CD4-positive, alpha-beta memory T cell (primary cell): ENCODE measurements around the gene CTNNA1. TPM values are rescaled to one million over a fixed set of nuclear protein-coding genes. Genes with fewer than 3 reads are reported as not detected.
"Not testable (repeated sequence)": the region's sequence is repeated elsewhere in the genome, so short reads cannot be mapped to it uniquely, and the experiment has no call there.

Experiments
- CTCF ChIA-PET: fragments of 350-600 bp; sonication (Branson Sonifier 250); formaldehyde crosslinking; loops from one replicate; lab custom pipeline; 2021; ENCODE audit warnings: inconsistent platforms; ENCODE audit not compliant: partially characterized antibody; lab: Charles Lee
- POLR2A ChIA-PET: fragments of 350-600 bp; sonication (Branson Sonifier 250); formaldehyde crosslinking; loops from one replicate; lab custom pipeline; 2021; ENCODE audit not compliant: partially characterized antibody; lab: Charles Lee
- DNase-seq, 5 donors: peaks; one replicate each; pipeline versions ENCODE4 v3.0.0 to v3.0.0-alpha.2; 2020 to 2022; ENCODE audit warnings: mixed read lengths in 1 of 5
- H3K27ac ChIP-seq: one replicate; pipeline ENCODE4 v1.7.0; 2013; ENCODE audit warnings: low read depth, low read length
- H3K27me3 ChIP-seq: 2 replicates; pipeline ENCODE4 v1.7.0; 2013; ENCODE audit warnings: mild to moderate bottlenecking, low read length, moderate library complexity; ENCODE audit not compliant: insufficient read depth
- H3K36me3 ChIP-seq: 2 replicates; pipeline ENCODE4 v1.7.0; 2013; ENCODE audit warnings: mild to moderate bottlenecking, low read length, moderate library complexity; ENCODE audit not compliant: insufficient read depth
- H3K4me1 ChIP-seq: 2 replicates; pipeline ENCODE4 v1.7.0; 2013; ENCODE audit warnings: mild to moderate bottlenecking, low read length, moderate library complexity; ENCODE audit not compliant: insufficient read depth
- H3K4me3 ChIP-seq, 2 donors: one replicate each; pipeline ENCODE4 v1.7.0; 2013; ENCODE audit warnings: low read length in 2 of 2, mild to moderate bottlenecking in 1 of 2
- H3K9me3 ChIP-seq, 2 donors: one replicate each; pipeline ENCODE4 v1.7.0; 2013; ENCODE audit warnings: low read length in 2 of 2, control low read depth in 1 of 2; ENCODE audit not compliant: control insufficient read depth in 1 of 2
- H3K27ac Mint-ChIP-seq, 7 donors: one replicate each; pipeline ENCODE4 v1.8.0; 2020 to 2021; ENCODE audit warnings: mixed read lengths in 7 of 7, mild to moderate bottlenecking in 6 of 7, inconsistent platforms in 3 of 7, moderate library complexity in 3 of 7
- H3K27me3 Mint-ChIP-seq, 2 donors: one replicate each; pipeline ENCODE4 v1.8.0; 2020 to 2021; ENCODE audit warnings: mixed read lengths in 2 of 2
- H3K36me3 Mint-ChIP-seq, 2 donors: one replicate each; pipeline ENCODE4 v1.8.0; 2020 to 2021; ENCODE audit warnings: mixed read lengths in 2 of 2, inconsistent platforms in 1 of 2, mild to moderate bottlenecking in 1 of 2
- H3K4me1 Mint-ChIP-seq, 4 donors: one replicate each; pipeline ENCODE4 v1.8.0; 2020 to 2021; ENCODE audit warnings: mixed read lengths in 4 of 4, mild to moderate bottlenecking in 1 of 4
- H3K4me3 Mint-ChIP-seq, 8 donors: one replicate each; pipeline ENCODE4 v1.8.0; 2020 to 2021; ENCODE audit warnings: mixed read lengths in 8 of 8, mild to moderate bottlenecking in 7 of 8, moderate library complexity in 6 of 8, inconsistent platforms in 3 of 8
- H3K9me3 Mint-ChIP-seq, 8 donors: one replicate each; pipeline ENCODE4 v1.8.0; 2020 to 2021; ENCODE audit warnings: mixed read lengths in 8 of 8, mild to moderate bottlenecking in 5 of 8, inconsistent platforms in 3 of 8, moderate library complexity in 1 of 8
- intact Hi-C: fragments of 100-400 bp; cut with micrococcal nuclease; formaldehyde crosslinking; loops from one replicate; pipeline ENCODE4 v1.15.1; 2023
- polyA plus RNA-seq, 2 donors: library from polyadenylated mRNA; unstranded; fragments of 300-500 nt; fragmentation: Illumina TruSeq; gene quantifications; one replicate each; pipeline ENCODE4 v1.2.3, GENCODE V29; 2021
- total RNA-seq, 2 experiments: library from RNA; stranded (reverse); gene quantifications; one replicate each; pipeline ENCODE4 v1.2.3, GENCODE V29; 2021

CTNNA1 gene
- total and polyA plus RNA-seq, 4 experiments from 2014 or later, result 10.1 to 26.1 (median 17.4) TPM

DNA sequence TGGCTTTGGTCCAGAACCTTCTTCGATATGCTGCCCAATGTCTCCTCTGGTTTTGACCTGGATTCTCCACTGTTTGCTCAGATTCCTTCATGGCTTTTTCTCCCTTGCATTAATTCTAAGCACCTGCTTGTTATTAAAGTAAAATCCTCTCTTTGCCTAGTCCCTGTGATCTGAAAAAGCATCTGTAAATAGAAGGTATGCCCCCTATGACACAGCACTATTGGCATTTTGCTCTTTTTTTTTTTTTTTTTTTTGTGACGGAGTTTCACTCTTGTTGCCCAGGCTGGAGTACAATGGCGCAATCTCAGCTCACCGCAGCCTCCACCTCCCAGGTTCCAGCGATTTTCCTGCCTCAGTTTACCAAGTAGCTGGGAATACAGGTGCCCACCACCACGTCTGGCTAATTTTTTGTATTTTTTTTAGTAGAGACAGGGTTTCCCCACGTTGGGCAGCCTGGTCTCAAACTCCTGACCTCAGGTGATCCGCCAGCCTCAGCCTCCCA is 37.2 kb upstream of the CTNNA1 start:
- peaks cover 19 to 20% of the 10 kb centered on the region in 2 donors for H3K27me3 Mint-ChIP-seq
- H3K4me3 Mint-ChIP-seq, H3K36me3 Mint-ChIP-seq, H3K9me3 Mint-ChIP-seq, intact Hi-C loops, H3K27me3 ChIP-seq, CTCF ChIA-PET, H3K4me3 ChIP-seq, H3K4me1 Mint-ChIP-seq, H3K27ac ChIP-seq, H3K4me1 ChIP-seq, H3K36me3 ChIP-seq, H3K27ac Mint-ChIP-seq, POLR2A ChIA-PET, H3K9me3 ChIP-seq, DNase-seq: not testable (repeated sequence)

DNA sequence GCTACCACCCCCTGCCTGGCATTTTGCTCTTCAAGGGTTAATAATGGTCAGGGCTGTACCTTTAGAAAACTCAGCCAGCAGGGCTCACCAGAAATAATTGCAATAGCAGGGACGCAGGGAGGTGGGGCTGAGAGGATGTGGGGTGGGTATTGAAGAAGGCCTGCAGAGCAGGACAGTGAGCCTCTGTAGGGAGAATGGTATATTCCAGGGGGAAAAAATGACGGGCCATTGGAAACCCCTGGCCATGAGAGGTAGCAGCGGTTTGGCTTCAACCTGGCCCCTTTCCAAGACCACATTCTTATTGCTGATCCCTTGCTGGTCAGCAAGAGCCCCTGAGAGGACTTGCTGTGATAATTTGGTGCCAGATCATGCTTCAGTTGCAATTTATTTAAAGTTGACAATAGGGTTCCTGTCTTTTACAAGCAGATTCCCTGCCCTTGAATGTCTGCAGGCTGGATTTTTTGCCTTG is 36.7 kb upstream of the CTNNA1 start:
- POLR2A ChIA-PET, result no interaction called here
- no peak overlapping the region for H3K27ac ChIP-seq
- no peak overlapping the region for H3K27ac Mint-ChIP-seq

GRCh38 chr5:138717399-138717798 is 35.8 kb upstream of the CTNNA1 start:
- Mint-ChIP-seq H3K9me3 (no peaks in the 10 kb centered on the region), H3K4me3 (no peak overlapping the region), H3K4me1 (no peaks in the 10 kb centered on the region), H3K27me3 (peaks cover 18 to 19% of the 10 kb centered on the region in 2 donors), H3K36me3 (no peaks in the 10 kb centered on the region), H3K27ac (no peak overlapping the region)
- H3K36me3 ChIP-seq, result no peaks in the 10 kb centered on the region
- CTCF ChIA-PET, result no interaction called here
- no peaks in the 10 kb centered on the region for H3K4me1 ChIP-seq
- no peak for DNase-seq
- H3K9me3 ChIP-seq, result no peaks in the 10 kb centered on the region
- intact Hi-C loops, result no loop called here
- H3K27me3 ChIP-seq, result no peaks in the 10 kb centered on the region
- H3K4me3 ChIP-seq, result no peak overlapping the region
- POLR2A ChIA-PET, result interaction anchor here (1.0 kb wide), 1 partner anchor 55 kb away, joined by 3 read pairs; no protein-coding TSS in a partner anchor
- H3K27ac ChIP-seq, result no peak overlapping the region

More for the DNA sequence above, 36.7 kb upstream of the CTNNA1 start:
- H3K4me3 Mint-ChIP-seq, result no peak overlapping the region
- Histone ChIP-seq H3K36me3 (no peaks in the 10 kb centered on the region), H3K9me3 (no peaks in the 10 kb centered on the region), H3K4me1 (no peaks in the 10 kb centered on the region), H3K4me3 (no peak overlapping the region), H3K27me3 (no peaks in the 10 kb centered on the region)
- peaks cover 0 to 3% (median 1%) of the 10 kb centered on the region in 4 donors for H3K4me1 Mint-ChIP-seq
- peaks cover 0 to 2% (median 0%) of the 10 kb centered on the region in 8 donors for H3K9me3 Mint-ChIP-seq
- intact Hi-C loops, result no loop called here
- DNase-seq, result no peak
- H3K36me3 Mint-ChIP-seq, result no peaks in the 10 kb centered on the region
- CTCF ChIA-PET, result no interaction called here
- peaks cover 17 to 20% of the 10 kb centered on the region in 2 donors for H3K27me3 Mint-ChIP-seq

DNA sequence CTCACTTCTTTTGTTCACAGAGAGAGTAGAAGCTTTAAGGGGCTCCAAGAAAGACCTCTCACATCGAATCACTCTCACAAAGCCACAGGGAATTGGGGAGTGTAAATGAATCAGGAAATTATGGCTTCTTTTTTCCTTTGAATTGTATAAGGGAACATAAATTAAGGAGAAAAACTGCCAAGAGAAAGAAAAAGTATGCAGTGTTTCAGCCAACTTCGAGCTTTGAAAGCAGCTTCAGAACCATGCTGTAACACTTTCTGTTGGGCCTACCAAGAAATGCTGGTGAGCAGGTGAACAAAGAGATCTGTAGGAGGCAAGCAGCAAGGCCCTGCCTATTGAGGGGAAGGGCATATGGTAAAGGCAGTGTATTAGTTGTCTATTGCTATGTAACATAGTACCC is 33.4 kb upstream of the CTNNA1 start:
- intact Hi-C loops, result no loop called here
- ChIA-PET CTCF (no interaction called here), POLR2A (no interaction called here)
- Mint-ChIP-seq H3K9me3 (no peaks in the 10 kb centered on the region), H3K4me1 (no peaks in the 10 kb centered on the region), H3K27me3 (peaks cover 22 to 24% of the 10 kb centered on the region in 2 donors), H3K4me3 (no peak overlapping the region), H3K36me3 (no peaks in the 10 kb centered on the region), H3K27ac (no peak overlapping the region)
- Histone ChIP-seq H3K9me3 (no peaks in the 10 kb centered on the region), H3K4me1 (no peaks in the 10 kb centered on the region), H3K4me3 (no peak overlapping the region), H3K36me3 (no peaks in the 10 kb centered on the region), H3K27ac (no peak overlapping the region), H3K27me3 (no peaks in the 10 kb centered on the region)
- no peak for DNase-seq

DNA sequence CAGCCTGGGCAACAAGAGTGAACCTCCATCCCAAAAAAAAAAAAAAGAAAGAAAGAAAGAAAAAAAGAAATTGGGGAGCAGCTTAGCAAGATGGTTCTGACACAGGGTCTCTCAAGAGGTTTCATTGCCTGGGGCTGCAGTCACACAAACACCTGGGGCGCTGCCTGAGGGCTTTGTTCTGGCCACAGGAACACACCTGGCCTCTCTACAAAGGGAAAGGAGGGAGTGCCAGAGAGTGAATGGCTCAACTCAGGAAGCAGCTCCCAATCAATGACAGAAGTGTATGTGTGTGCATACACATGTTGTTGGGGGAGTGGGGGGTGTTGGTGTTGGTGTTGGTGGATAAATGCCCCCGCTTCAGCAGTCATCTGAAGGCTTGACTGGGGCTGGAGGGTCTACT is 32.4 kb upstream of the CTNNA1 start:
- no peak overlapping the region for H3K27ac ChIP-seq
- no peak for DNase-seq
- no peaks in the 10 kb centered on the region for H3K4me1 ChIP-seq
- no peaks in the 10 kb centered on the region for H3K9me3 ChIP-seq
- ChIA-PET CTCF (no interaction called here), POLR2A (no interaction called here)
- H3K27ac Mint-ChIP-seq, result no peak overlapping the region
- no peaks in the 10 kb centered on the region for H3K36me3 Mint-ChIP-seq
- H3K9me3 Mint-ChIP-seq, result no peaks in the 10 kb centered on the region
- H3K4me3 ChIP-seq, result no peak overlapping the region
- H3K27me3 ChIP-seq, result no peaks in the 10 kb centered on the region
- H3K4me1 Mint-ChIP-seq, result no peaks in the 10 kb centered on the region
- H3K4me3 Mint-ChIP-seq, result no peak overlapping the region
- peaks cover 24% of the 10 kb centered on the region in 2 donors for H3K27me3 Mint-ChIP-seq
- intact Hi-C loops, result no loop called here
- H3K36me3 ChIP-seq, result no peaks in the 10 kb centered on the region

- H3K27me3 ChIP-seq, result no peaks in the 10 kb centered on the region
- Mint-ChIP-seq H3K36me3 (no peaks in the 10 kb centered on the region), H3K4me1 (peaks cover 0 to 4% (median 0%) of the 10 kb centered on the region in 4 donors), H3K4me3 (no peak overlapping the region), H3K27me3 (peaks cover 23 to 24% of the 10 kb centered on the region in 2 donors), H3K9me3 (no peaks in the 10 kb centered on the region), H3K27ac (no peak overlapping the region)
- H3K4me3 ChIP-seq, result no peak overlapping the region
- peaks cover 4% of the 10 kb centered on the region for H3K4me1 ChIP-seq
- H3K9me3 ChIP-seq, result no peaks in the 10 kb centered on the region
- CTCF ChIA-PET, result no interaction called here
- DNase-seq, result no peak
- intact Hi-C loops, result no loop called here
- H3K27ac ChIP-seq, result no peak overlapping the region
- POLR2A ChIA-PET, result no interaction called here
- no peaks in the 10 kb centered on the region for H3K36me3 ChIP-seq
Measured at GRCh38 chr5:138721979-138722378, 31.2 kb upstream of the CTNNA1 start.

- H3K4me3 Mint-ChIP-seq, result no peak overlapping the region
- H3K27ac Mint-ChIP-seq, result no peak overlapping the region
- H3K4me1 Mint-ChIP-seq, result peaks cover 3 to 11% (median 5%) of the 10 kb centered on the region in 4 donors
- intact Hi-C loops, result no loop called here
- H3K36me3 Mint-ChIP-seq, result no peaks in the 10 kb centered on the region
- Histone ChIP-seq H3K27ac (no peak overlapping the region), H3K4me3 (no peak overlapping the region), H3K9me3 (no peaks in the 10 kb centered on the region), H3K36me3 (no peaks in the 10 kb centered on the region), H3K27me3 (no peaks in the 10 kb centered on the region), H3K4me1 (peaks cover 8% of the 10 kb centered on the region)
- peaks cover 23 to 25% of the 10 kb centered on the region in 2 donors for H3K27me3 Mint-ChIP-seq
- DNase-seq, result no peak
- H3K9me3 Mint-ChIP-seq, result no peaks in the 10 kb centered on the region
- ChIA-PET POLR2A (interaction anchor here (0.6 kb wide), 1 partner anchor 19 kb away, joined by 4 read pairs; no protein-coding TSS in a partner anchor), CTCF (no interaction called here)
Measured at GRCh38 chr5:138722544-138723177, 30.6 kb upstream of the CTNNA1 start.
